Measurements from ENCODE around the gene NBEAL2. TPM values are rescaled to one million over a fixed set of nuclear protein-coding genes. Genes with fewer than 3 reads are reported as not detected.

Gene NBEAL2
- total and polyA plus RNA-seq, 7 donors, result 5.4 to 13.0 (median 7.4) TPM

- Histone ChIP-seq H3K4me1 (peaks cover 3% of the 10 kb centered on the region), H3K4me3 (no peak overlapping the region), H3K27ac (no peak overlapping the region), H3K9me3 (no peaks in the 10 kb centered on the region), H3K36me3 (ENCODE audit: insufficient read depth in 1 of 2, low read depth in 1 of 2) (peaks cover 0 to 61% of the 10 kb centered on the region in 2 donors), H3K27me3 (ENCODE audit: insufficient read depth in 3 of 3, low read length in 2 of 3) (no peaks in the 10 kb centered on the region)
- DNase-seq (peak; percentile 9 to 50), ATAC-seq (no peak)
- TF ChIP-seq, protein P1, sequence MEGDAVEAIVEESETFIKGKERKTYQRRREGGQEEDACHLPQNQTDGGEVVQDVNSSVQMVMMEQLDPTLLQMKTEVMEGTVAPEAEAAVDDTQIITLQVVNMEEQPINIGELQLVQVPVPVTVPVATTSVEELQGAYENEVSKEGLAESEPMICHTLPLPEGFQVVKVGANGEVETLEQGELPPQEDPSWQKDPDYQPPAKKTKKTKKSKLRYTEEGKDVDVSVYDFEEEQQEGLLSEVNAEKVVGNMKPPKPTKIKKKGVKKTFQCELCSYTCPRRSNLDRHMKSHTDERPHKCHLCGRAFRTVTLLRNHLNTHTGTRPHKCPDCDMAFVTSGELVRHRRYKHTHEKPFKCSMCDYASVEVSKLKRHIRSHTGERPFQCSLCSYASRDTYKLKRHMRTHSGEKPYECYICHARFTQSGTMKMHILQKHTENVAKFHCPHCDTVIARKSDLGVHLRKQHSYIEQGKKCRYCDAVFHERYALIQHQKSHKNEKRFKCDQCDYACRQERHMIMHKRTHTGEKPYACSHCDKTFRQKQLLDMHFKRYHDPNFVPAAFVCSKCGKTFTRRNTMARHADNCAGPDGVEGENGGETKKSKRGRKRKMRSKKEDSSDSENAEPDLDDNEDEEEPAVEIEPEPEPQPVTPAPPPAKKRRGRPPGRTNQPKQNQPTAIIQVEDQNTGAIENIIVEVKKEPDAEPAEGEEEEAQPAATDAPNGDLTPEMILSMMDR (IDR thresholded peaks at IDR 0.05), result no peak
- intact Hi-C loops (cut with DNase I), result no loop called here
- 93 to 96% (median 95%) methylated on average over 25 to 27 of the region's 27 CpGs for WGBS, 3 donors
Observed at GRCh38 chr3:47003461-47004368, 24.2 kb downstream of the NBEAL2 start.

- H3K4me3 ChIP-seq, result no peak overlapping the region
- TF ChIP-seq, protein P1 (IDR thresholded peaks at IDR 0.05), result no peak
- intact Hi-C loops (cut with DNase I), result no loop called here
- peaks cover 0 to 59% of the 10 kb centered on the region in 2 donors for H3K36me3 ChIP-seq (ENCODE audit: insufficient read depth in 1 of 2, low read depth in 1 of 2)
- no peak overlapping the region for H3K27ac ChIP-seq
- H3K4me1 ChIP-seq, result peaks cover 7% of the 10 kb centered on the region
- WGBS, 3 donors, result 93 to 95% (median 95%) methylated on average over 17 of the region's 17 CpGs
- no peaks in the 10 kb centered on the region for H3K9me3 ChIP-seq
- DNase-seq, result peak; percentile 13 to 47
- no peaks in the 10 kb centered on the region for H3K27me3 ChIP-seq (ENCODE audit: insufficient read depth in 3 of 3, low read length in 2 of 3)
- no peak for ATAC-seq
Observed at GRCh38 chr3:47004369-47005211, 25.1 kb downstream of the NBEAL2 start.

GRCh38 chr3:47005212-47006144 lies 26.0 kb downstream of the NBEAL2 start:
- Histone ChIP-seq H3K36me3 (ENCODE audit: insufficient read depth in 1 of 2, low read depth in 1 of 2) (peaks cover 0 to 52% of the 10 kb centered on the region in 2 donors), H3K4me1 (peaks cover 7% of the 10 kb centered on the region), H3K4me3 (no peak overlapping the region), H3K9me3 (no peaks in the 10 kb centered on the region), H3K27me3 (ENCODE audit: insufficient read depth in 3 of 3, low read length in 2 of 3) (no peaks in the 10 kb centered on the region), H3K27ac (no peak overlapping the region)
- DNase-seq (peak; percentile 17 to 55), ATAC-seq (no peak)
- 74 to 80% (median 78%) methylated on average over 30 to 32 of the region's 32 CpGs for WGBS, 3 donors
- TF ChIP-seq, protein P1 (IDR thresholded peaks at IDR 0.05), result no peak
- intact Hi-C loops (cut with DNase I), result no loop called here

DNA sequence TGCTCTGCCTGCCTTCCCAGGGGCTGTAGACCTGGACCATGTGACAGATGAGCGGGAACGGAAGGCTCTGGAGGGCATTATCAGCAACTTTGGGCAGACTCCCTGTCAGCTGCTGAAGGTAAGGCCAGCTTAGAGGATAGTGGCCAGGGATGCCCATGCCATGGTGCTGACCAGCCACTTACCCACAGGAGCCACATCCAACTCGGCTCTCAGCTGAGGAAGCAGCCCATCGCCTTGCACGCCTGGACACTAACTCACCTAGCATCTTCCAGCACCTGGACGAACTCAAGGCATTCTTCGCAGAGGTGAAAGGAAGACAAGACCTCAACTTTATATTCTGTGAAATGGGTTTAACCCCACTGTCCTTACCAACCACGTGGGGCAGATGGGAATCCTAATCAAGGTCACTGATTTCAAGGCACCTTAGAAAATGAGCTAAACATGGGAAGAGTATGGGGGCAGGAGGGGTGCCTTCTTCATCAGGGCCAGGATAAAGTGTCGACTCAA lies 26.7 kb downstream of the NBEAL2 start:
- TF ChIP-seq, protein P1 (IDR thresholded peaks at IDR 0.05), result no peak
- intact Hi-C loops (cut with DNase I), result no loop called here
- ATAC-seq (no peak), DNase-seq (no peak)
- Histone ChIP-seq H3K27ac (no peak overlapping the region), H3K4me3 (no peak overlapping the region), H3K9me3 (no peaks in the 10 kb centered on the region), H3K4me1 (peaks cover 7% of the 10 kb centered on the region), H3K36me3 (ENCODE audit: insufficient read depth in 1 of 2, low read depth in 1 of 2) (peaks cover 0 to 45% of the 10 kb centered on the region in 2 donors), H3K27me3 (ENCODE audit: insufficient read depth in 3 of 3, low read length in 2 of 3) (no peaks in the 10 kb centered on the region)
- 82 to 91% (median 90%) methylated on average over 9 of the region's 9 CpGs for WGBS, 3 donors

All from psoas muscle (tissue), 8 donors.